Gastrocnemius medialis (tissue), 4 donors: ENCODE results near the gene ZNF76. TPM values are rescaled to one million over a fixed set of nuclear protein-coding genes. Genes with fewer than 3 reads are reported as not detected.

Source experiments
- ATAC-seq, 2 donors: fragments of 150-250 bp; one replicate each; pipeline ENCODE4 v1.9.1; 2016
- DNase-seq, 2 donors: peaks; one replicate each; pipeline ENCODE4 v3.0.0-alpha.2; 2019
- H3K27ac ChIP-seq, 4 donors: fragments of 200-600 bp; sonication (generic); 1 replicate in 1 of 4; 2 replicates in 3 of 4; pipeline ENCODE4 v1.5.1; 2016 to 2018; ENCODE audit warnings: mild to moderate bottlenecking in 2 of 4, moderate library complexity in 1 of 4
- H3K27me3 ChIP-seq, 3 donors: fragments of 200-600 bp; sonication (generic) in 2 of 3; 1 replicate in 1 of 3; 2 replicates in 2 of 3; pipeline versions ENCODE4 v1.5.1 to v1.6.0; 2016 to 2019; ENCODE audit warnings: mild to moderate bottlenecking in 1 of 3, moderate library complexity in 1 of 3
- H3K36me3 ChIP-seq, 2 donors: fragments of 200-600 bp; sonication (generic) in 1 of 2; one replicate each; pipeline ENCODE4 v1.5.1; 2017 to 2018
- H3K4me1 ChIP-seq, 2 donors: fragments of 200-600 bp; sonication (generic) in 1 of 2; one replicate each; pipeline ENCODE4 v1.5.1; 2016 to 2017; ENCODE audit warnings: mild to moderate bottlenecking in 2 of 2
- H3K4me3 ChIP-seq, 4 donors: fragments of 200-600 bp; sonication (generic) in 3 of 4; 1 replicate in 1 of 4; 2 replicates in 3 of 4; pipeline ENCODE4 v1.5.1; 2016 to 2019; ENCODE audit warnings: mild to moderate bottlenecking in 2 of 4
- H3K9me3 ChIP-seq, 3 donors: fragments of 200-600 bp; sonication (generic) in 2 of 3; 1 replicate in 1 of 3; 2 replicates in 2 of 3; pipeline ENCODE4 v1.5.1; 2016 to 2019
- POLR2A ChIP-seq, 2 donors: fragments of 450-650 bp; IDR thresholded peaks; one replicate each; pipeline ENCODE4 v1.6.1; 2017; ENCODE audit warnings: antibody characterized with exemption in 2 of 2, mild to moderate bottlenecking in 2 of 2, moderate library complexity in 2 of 2
- in situ Hi-C, 4 donors: fragments of 200-750 bp; cut with MboI; loops; one replicate each; pipeline versions ENCODE4 v1.15.0 to v1.8.0; 2017; ENCODE audit warnings: low sequenced_read_pairs in 4 of 4
- intact Hi-C: fragments of 100-400 bp; cut with DNase I; formaldehyde crosslinking; loops from one replicate; pipeline ENCODE4 v1.15.1; 2023; ENCODE audit warnings: low total_unique reads
- total RNA-seq, 4 donors: library from RNA; depleted of rRNA; stranded (reverse); fragments of >200 nt; gene quantifications; one replicate each; pipeline versions ENCODE4 v1.1.0 to v1.2.3, GENCODE V29; 2016
- TF ChIP-seq, protein P1 (sequence below), 5 experiments: fragments of 450-650 bp in 3 of 5; fragments of 200-600 bp in 2 of 5; sonication (generic) in 2 of 5; IDR thresholded peaks in 4 of 5; conservative IDR thresholded peaks in 1 of 5; 1 replicate in 4 of 5; 2 replicates in 1 of 5; pipeline ENCODE4 v1.5.1; 2016 to 2019; ENCODE audit warnings: antibody characterized with exemption in 5 of 5, mild to moderate bottlenecking in 3 of 5, moderate library complexity in 3 of 5

ZNF76 gene
- total RNA-seq, 4 donors from 2014 or later = 26.1 to 35.2 (median 27.5) TPM

DNA sequence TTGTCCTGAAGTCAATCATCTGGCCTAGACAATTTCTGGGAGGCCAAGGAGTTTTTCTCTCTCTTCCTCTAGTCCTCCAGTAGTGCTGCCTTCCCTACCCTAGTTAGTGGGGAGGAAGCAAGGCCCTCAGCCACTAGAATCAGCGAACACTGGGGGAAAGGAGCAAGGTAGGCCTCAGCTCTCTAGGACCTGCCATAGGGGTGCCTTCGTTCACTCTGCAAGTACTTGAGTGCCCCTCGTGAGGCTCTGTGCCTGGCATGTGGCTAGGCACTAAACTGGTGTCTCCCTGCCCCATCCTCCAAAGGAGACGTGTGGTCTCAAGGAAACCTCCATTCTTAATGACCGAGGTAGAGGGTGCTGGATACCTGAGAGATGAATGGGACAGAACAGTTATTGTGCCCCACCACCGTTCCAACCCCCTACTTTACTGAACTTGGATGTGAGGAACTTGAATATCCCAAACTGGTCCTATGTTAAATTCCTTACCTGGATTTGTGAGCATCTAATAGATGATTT is 39.1 kb downstream of the ZNF76 start:
- in situ Hi-C loops (no loop called here), intact Hi-C loops (no loop called here)

DNA sequence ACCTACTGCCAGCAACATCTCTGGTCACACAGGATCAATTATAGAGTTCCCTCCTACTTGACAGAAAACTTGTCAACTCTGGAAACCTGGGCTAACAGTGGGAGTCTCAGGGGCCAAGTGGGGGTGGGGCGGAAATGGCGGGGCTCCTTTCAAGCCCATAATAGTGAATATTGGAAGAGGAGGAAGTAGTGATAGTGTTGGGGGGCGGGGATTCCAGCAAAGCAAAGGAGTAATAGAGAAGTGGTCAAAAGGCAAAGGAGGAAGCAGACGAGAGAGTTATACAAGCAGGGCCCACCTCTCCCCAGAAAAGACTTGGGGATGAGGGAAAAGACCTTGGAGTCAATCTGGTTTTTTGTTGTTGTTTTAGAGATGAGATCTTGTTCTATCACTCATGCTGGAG is 40.1 kb downstream of the ZNF76 start:
- H3K27ac ChIP-seq = no peak overlapping the region
- intact Hi-C loops = no loop called here
- no peak for DNase-seq

More for the DNA sequence above, 39.1 kb downstream of the ZNF76 start:
- Histone ChIP-seq H3K27ac (no peak overlapping the region), H3K27me3 (no peaks in the 10 kb centered on the region), H3K36me3 (peaks cover 0 to 11% of the 10 kb centered on the region in 2 donors), H3K4me3 (no peak overlapping the region), H3K9me3 (no peaks in the 10 kb centered on the region), H3K4me1 (peaks cover 17 to 19% of the 10 kb centered on the region in 2 donors)
- ATAC-seq (no peak), DNase-seq (no peak)
- TF ChIP-seq, protein P1, sequence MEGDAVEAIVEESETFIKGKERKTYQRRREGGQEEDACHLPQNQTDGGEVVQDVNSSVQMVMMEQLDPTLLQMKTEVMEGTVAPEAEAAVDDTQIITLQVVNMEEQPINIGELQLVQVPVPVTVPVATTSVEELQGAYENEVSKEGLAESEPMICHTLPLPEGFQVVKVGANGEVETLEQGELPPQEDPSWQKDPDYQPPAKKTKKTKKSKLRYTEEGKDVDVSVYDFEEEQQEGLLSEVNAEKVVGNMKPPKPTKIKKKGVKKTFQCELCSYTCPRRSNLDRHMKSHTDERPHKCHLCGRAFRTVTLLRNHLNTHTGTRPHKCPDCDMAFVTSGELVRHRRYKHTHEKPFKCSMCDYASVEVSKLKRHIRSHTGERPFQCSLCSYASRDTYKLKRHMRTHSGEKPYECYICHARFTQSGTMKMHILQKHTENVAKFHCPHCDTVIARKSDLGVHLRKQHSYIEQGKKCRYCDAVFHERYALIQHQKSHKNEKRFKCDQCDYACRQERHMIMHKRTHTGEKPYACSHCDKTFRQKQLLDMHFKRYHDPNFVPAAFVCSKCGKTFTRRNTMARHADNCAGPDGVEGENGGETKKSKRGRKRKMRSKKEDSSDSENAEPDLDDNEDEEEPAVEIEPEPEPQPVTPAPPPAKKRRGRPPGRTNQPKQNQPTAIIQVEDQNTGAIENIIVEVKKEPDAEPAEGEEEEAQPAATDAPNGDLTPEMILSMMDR (IDR thresholded peaks at IDR 0.05 in 4 of 5, conservative IDR thresholded peaks at IDR 0.05 in 1 of 5) = no peak
- TF ChIP-seq POLR2A (IDR thresholded peaks at IDR 0.05) = no peak

DNA sequence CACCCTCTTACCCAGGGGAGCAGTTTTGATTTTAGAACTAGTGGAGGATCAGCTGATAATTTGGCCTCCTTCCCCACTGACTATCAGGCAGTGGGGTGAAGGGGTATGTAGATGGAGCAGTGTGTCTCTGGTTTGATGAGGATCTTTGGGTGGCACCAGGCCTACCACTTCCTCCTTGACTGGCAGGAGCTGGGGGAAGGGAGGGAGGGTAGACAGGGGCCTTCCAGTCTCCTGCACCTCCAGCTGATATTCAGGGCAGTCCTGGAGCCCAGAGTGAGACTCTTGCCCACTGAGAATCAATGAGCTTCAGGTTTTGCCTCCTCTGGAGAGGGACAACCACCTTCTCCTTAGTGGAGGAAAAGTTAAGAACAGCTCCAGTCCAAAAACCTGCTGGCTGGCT is 41.3 kb downstream of the ZNF76 start:
- H3K9me3 ChIP-seq = no peaks in the 10 kb centered on the region
- no peaks in the 10 kb centered on the region for H3K27me3 ChIP-seq
- DNase-seq (no peak), ATAC-seq (no peak)
- H3K4me3 ChIP-seq = no peak overlapping the region
- no peak for TF ChIP-seq POLR2A (IDR thresholded peaks at IDR 0.05)
- TF ChIP-seq, protein P1 (IDR thresholded peaks at IDR 0.05 in 4 of 5, conservative IDR thresholded peaks at IDR 0.05 in 1 of 5) = no peak
- H3K36me3 ChIP-seq = no peaks in the 10 kb centered on the region
- intact Hi-C loops = no loop called here
- peaks cover 13% of the 10 kb centered on the region in 2 donors for H3K4me1 ChIP-seq
- in situ Hi-C loops = no loop called here
- H3K27ac ChIP-seq = no peak overlapping the region

More for the DNA sequence above, 40.1 kb downstream of the ZNF76 start:
- TF ChIP-seq, protein P1 (IDR thresholded peaks at IDR 0.05 in 4 of 5, conservative IDR thresholded peaks at IDR 0.05 in 1 of 5) = no peak
- TF ChIP-seq POLR2A (IDR thresholded peaks at IDR 0.05) = no peak
- Histone ChIP-seq H3K4me3 (no peak overlapping the region), H3K36me3 (peaks cover 0 to 9% of the 10 kb centered on the region in 2 donors), H3K4me1 (peaks cover 17 to 19% of the 10 kb centered on the region in 2 donors), H3K9me3 (no peaks in the 10 kb centered on the region), H3K27me3 (no peaks in the 10 kb centered on the region)
- ATAC-seq = no peak
- in situ Hi-C loops = no loop called here

DNA sequence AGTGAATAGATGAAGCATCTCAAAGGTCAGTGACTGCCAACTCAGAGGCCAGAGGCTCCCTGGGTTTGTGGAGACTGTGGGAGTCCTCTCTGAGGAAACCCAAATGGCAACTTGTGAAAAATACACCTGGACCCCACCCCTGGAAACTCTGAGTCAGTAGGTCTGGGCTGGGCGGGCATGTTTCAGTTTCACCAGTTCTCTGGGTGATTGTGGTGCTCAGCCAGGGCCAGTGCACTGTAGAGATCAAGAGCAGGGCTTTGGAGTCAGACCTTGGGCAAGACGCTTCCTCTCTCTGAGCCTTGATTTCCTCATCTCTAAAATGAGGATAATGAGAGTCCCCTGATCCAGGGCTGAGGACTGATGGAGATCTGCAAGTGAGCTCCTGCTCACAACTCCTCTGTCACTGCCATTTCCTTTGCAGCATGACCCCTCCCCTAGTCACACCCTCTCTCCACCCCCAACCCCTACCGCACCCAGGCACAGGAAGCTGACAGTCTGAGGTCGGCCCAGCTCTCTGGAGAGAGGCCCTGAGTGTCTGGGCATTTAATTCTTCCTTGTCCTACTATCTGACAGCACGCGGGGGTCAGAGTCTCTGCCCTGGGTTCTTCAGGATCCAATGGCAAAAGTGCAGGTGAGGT is 43.2 kb downstream of the ZNF76 start:
- in situ Hi-C loops = no loop called here
- no peak for TF ChIP-seq POLR2A (IDR thresholded peaks at IDR 0.05)
- TF ChIP-seq, protein P1 (IDR thresholded peaks at IDR 0.05 in 4 of 5, conservative IDR thresholded peaks at IDR 0.05 in 1 of 5) = no peak
- peak in 1 of 2 donors; percentile 30 for DNase-seq
- Histone ChIP-seq H3K36me3 (no peaks in the 10 kb centered on the region), H3K27ac (no peak overlapping the region), H3K9me3 (no peaks in the 10 kb centered on the region), H3K4me3 (no peak overlapping the region), H3K27me3 (no peaks in the 10 kb centered on the region), H3K4me1 (peaks cover 0 to 7% of the 10 kb centered on the region in 2 donors)
- peak; percentile 16 to 36 for ATAC-seq
- intact Hi-C loops = no loop called here
